ENCODE results near the gene BSN.
"Not testable (repeated sequence)": the region's sequence is repeated elsewhere in the genome, so short reads cannot be mapped to it uniquely, and the experiment has no call there.

BSN gene

GRCh38 chr3:49675912-49676311 is 121.6 kb downstream of the BSN start:
- DNase-seq (ENCODE audit: low spot score), result no peak

- no peak for DNase-seq (ENCODE audit: low spot score)
Measured at GRCh38 chr3:49680493-49681231, 126.4 kb downstream of the BSN start.

DNA sequence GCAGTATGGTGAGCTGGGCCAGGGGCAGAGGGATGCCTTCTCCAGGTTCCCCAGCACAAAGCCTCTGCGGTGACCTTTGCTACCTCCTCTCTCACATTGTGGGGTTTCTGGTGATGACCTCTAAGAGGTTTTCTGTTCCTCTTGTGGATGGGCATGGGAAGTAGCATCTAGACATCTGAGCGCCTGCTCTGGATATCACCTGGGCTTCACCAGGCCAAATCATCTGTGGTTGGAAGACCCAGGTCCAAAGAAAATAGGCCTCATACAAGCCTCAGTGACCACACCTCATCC is 126.9 kb downstream of the BSN start:
- no peak for DNase-seq (ENCODE audit: low spot score)

GRCh38 chr3:49681543-49681942 is 127.3 kb downstream of the BSN start:
- DNase-seq (ENCODE audit: low spot score), result no peak

DNA sequence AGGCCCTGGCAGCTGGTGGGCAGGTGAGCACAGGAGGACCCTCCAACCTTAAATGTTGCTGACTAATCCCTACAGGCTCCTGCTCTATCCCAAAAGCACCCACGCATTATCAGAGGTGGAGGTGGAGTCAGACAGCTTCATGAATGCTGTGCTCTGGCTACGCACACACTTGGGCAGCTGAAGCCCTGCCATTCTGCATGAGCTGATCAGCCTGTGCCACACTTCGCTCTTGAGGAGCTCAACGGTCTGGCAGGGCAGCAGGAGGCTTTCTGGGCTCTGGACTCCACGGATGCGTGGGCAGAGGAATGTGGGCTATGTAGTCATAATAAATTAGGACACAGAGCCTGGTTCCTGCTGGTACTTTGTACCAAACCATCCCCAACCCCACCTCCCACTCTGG is 128.9 kb downstream of the BSN start:
- peak; percentile 68 for DNase-seq (ENCODE audit: low spot score)

DNA sequence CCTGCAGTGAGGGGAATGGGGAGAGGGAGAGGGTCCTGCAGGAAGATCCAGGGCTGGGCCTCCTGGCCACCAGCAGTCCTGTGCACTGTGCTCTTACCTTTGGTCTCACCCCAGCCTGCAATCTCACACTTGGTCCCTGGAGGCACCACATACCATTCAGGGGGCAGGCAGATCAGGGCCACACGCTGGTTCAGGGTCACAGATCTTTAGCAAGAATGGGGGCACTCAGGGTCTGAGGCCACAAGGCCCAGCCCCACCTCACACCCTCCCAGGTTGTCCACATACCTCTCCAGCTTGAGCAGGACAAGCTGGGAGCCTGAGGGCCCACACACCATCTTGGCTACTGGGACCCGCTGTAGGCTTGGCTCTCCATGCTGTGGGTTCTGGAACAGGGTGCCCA is 130.2 kb downstream of the BSN start:
- not testable (repeated sequence) for DNase-seq (ENCODE audit: low spot score)

GRCh38 chr3:49685103-49685502 is 130.8 kb downstream of the BSN start:
- not testable (repeated sequence) for DNase-seq (ENCODE audit: low spot score)

GRCh38 chr3:49685846-49686245 is 131.6 kb downstream of the BSN start:
- not testable (repeated sequence) for DNase-seq (ENCODE audit: low spot score)

GRCh38 chr3:49686346-49686745 is 132.1 kb downstream of the BSN start:
- not testable (repeated sequence) for DNase-seq (ENCODE audit: low spot score)

GRCh38 chr3:49686769-49687423 is 132.6 kb downstream of the BSN start:
- DNase-seq (ENCODE audit: low spot score), result not testable (repeated sequence)

DNA sequence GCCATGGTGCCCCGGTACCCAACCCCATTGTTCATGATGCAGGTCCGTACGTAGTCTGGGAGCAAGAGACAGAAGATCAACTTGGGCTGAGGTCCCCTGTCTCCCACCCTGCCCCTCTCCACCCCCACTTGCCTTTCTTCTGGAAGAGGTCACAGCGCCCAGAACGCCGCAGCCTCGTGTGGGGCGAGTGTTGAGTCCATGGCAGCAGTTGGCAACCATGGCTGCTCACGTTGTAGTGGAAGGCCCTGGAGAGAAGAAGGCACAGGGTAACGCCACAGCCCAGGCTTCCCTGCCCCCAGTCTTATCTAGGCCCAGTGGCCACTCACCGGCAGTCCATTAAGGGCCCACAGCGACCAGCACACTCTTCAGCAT is 133.1 kb downstream of the BSN start:
- not testable (repeated sequence) for DNase-seq (ENCODE audit: low spot score)

GRCh38 chr3:49688338-49689045 is 134.2 kb downstream of the BSN start:
- not testable (repeated sequence) for DNase-seq (ENCODE audit: low spot score)

- DNase-seq (ENCODE audit: low spot score), result peak; percentile 81
Measured at GRCh38 chr3:49689046-49689907, 135.0 kb downstream of the BSN start, which contains the start of the genes MST1 and RNF123. Gene MST1, minus strand, starts transcription at chr3:49689474. Its CDS starts 783 bp downstream, at chr3:49688691. Gene RNF123, plus strand, starts transcription at chr3:49689557. Its CDS starts 1,609 bp downstream, at chr3:49691166.

DNA sequence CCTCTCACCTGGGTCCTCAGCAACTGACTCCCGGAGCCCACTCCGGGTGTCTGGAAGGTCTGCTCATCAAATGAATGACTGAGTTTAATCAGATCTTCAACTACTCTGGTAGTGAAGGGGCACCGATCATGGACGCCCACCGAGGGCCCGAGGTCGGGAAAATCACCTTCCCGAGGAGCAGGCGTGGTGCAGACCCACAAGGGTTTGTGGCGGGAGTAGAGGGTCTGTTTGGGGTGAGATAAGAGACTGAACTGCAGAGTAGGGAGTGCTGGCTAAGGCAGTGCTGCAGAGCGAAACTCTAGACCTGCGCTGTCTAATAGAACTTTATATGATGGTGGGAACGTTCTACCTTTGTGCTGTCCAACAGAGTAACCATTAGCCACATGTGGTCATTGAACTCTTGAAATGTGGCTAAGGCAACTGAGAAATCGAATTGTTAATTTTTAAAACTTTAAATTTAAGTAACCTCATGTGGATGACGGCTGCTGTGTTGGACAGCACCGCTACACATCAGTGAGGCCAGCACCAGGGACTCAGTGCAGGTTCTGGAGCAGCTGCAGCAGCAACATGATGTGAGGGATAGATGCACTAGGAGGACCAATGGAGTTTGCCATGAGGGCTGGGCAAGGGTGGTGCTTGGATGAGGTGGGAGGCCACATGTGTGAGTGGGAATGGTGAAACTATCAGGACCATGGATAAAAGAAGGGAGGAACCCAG is 135.8 kb downstream of the BSN start:
- not testable (repeated sequence) for DNase-seq (ENCODE audit: low spot score)

GRCh38 chr3:49690856-49691255 is 136.6 kb downstream of the BSN start:
- not testable (repeated sequence) for DNase-seq (ENCODE audit: low spot score)

DNA sequence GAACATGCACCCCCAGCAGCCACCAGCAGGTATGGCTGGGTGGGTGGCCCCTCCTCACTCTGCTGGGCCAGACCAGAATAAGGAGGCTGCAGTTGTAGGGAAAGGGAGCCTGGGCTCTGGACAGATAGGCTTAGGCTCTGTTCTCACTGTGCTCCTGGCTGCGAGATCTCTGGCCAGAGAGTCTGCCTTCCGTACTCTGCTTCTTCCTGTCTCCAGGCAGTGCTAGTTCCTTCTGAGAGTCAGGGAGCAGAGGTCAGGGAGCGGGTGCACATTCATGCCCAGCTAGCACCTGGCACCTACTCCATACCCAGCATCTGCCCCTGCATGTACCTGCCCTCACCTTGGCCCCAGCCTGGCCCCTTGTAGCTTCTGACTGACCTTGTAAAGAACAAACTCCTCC is 137.2 kb downstream of the BSN start:
- not testable (repeated sequence) for DNase-seq (ENCODE audit: low spot score)

- not testable (repeated sequence) for DNase-seq (ENCODE audit: low spot score)
Measured at GRCh38 chr3:49694409-49695070, 140.3 kb downstream of the BSN start.

GRCh38 chr3:49695350-49696015 is 141.2 kb downstream of the BSN start:
- DNase-seq (ENCODE audit: low spot score), result not testable (repeated sequence)

DNA sequence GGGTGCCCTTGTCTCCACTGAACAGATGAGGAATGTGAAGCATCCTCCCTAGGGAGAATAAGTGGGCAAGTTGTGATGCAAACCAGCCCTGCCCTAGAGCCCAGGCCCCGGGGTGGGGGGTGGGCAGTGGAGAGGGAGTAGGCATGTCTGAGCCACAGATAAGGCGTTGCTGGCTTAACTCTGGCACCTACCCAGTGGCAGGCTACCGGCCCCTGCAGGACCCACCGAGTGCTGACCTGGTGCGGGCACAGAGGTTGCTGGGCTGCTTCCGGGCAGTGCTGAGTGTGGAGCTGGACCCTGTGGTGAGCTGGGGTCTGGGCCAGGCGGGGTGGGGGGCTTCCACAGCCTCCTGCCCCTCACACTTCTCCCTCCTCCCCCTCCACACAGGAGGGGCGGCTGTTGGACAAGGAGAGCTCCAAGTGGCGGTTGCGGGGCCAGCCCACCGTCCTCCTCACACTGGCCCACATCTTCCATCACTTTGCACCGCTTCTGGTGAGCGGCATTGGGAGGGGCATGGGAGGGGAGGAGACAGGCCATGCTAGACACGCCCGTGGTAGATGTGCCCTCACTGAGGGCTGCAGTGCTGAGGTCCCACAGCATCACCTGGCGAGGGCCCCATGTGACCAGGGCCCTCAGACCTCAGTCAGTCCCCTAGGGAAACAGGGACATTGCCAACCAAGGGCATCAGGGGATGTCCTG is 145.2 kb downstream of the BSN start:
- no peak for DNase-seq (ENCODE audit: low spot score)

DNA sequence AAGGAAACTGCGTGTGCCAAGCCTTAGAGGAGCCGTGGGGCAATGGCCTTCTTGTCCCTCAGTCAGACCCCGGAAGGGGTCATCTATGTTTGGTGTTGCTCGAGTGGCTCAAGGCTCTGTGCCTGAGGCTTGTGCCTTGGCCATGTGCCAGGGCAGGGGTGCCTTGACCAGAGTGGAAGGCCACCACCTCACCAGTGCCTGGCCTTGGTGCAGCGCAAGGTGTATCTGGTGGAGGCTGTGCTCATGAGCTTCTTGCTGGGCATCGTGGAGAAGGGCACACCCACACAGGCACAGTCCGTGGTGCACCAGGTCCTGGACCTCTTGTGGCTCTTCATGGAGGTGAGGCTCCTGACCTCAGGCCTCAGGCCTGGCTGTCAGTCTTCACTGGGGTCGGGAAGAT is 145.7 kb downstream of the BSN start:
- no peak for DNase-seq (ENCODE audit: low spot score)
